Measurements from ENCODE around the gene CREBBP.

DNA sequence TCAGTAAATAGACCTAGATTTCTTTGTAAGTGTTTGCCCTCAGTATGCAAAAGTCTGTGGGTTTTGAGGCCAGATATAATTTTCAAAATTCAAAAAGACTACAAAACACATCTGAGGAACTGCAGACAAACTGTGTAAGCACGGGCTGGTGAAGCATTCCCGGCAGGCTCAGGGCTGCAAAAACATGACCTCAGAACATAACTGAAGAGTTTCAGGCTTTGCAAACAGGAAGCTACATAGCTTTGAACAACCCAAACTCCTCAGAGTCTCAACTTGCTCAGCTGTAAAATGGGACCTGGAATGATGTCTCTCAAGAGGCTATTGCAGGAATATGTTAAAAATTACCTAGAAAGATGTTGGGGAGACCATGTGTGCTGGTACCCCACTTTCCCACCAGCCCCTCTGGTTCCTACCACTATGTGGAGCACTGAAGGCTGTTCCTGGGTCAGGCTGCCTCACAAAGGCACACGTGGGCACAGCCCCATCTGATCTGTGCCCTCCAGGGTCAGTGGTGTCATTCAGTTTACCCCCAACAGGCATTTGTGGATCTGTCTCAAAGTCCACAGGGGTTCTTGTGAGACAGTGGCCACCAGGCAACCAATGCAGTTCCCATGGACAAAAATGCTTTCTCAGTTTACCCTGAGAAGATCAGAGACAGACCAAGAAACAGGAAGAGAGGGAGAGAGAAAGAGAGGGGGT is 72.9 kb downstream of the CREBBP start:
- TF ChIP-seq ZNF274 (IDR thresholded peaks at IDR 0.05; ENCODE audit: low read depth, low read length): no peak
- no peak for TF ChIP-seq YY1 (IDR thresholded peaks at IDR 0.05; ENCODE audit: insufficient read depth, insufficient read length)
